Trophoblast cell (in vitro differentiated cells and primary cell): ENCODE results near the gene LIPG.

Source experiments
- DNase-seq, 2 donors: peaks; one replicate each; pipeline ENCODE4 v3.0.0-alpha.2; 2016
- H2AFZ ChIP-seq: 2 replicates; pipeline ENCODE4 v1.6.1; 2013; ENCODE audit warnings: low read length, moderate library complexity, mild to moderate bottlenecking; ENCODE audit not compliant: insufficient read depth, poor library complexity
- H2AK5ac ChIP-seq: 2 replicates; pipeline ENCODE4 v1.6.1; 2013; ENCODE audit warnings: mild to moderate bottlenecking, low read length
- H2BK120ac ChIP-seq: 2 replicates; pipeline ENCODE4 v1.6.1; 2013; ENCODE audit warnings: low read length, mild to moderate bottlenecking, moderate library complexity; ENCODE audit not compliant: insufficient read depth, poor library complexity
- H2BK12ac ChIP-seq: 2 replicates; pipeline ENCODE4 v1.6.1; 2013; ENCODE audit warnings: mild to moderate bottlenecking, low read length, moderate library complexity
- H2BK5ac ChIP-seq: 2 replicates; pipeline ENCODE4 v1.6.1; 2013; ENCODE audit warnings: low read length, low read depth, moderate library complexity, mild to moderate bottlenecking; ENCODE audit not compliant: poor library complexity
- H3K14ac ChIP-seq: 2 replicates; pipeline ENCODE4 v1.6.1; 2013; ENCODE audit warnings: mild to moderate bottlenecking, low read length
- H3K18ac ChIP-seq: 2 replicates; pipeline ENCODE4 v1.6.1; 2013; ENCODE audit warnings: mild to moderate bottlenecking, low read length
- H3K23ac ChIP-seq: 2 replicates; pipeline ENCODE4 v1.6.1; 2013; ENCODE audit warnings: low read length
- H3K27ac ChIP-seq: 2 replicates; pipeline ENCODE4 v1.5.1; 2013; ENCODE audit warnings: low read depth, mild to moderate bottlenecking, inconsistent platforms, low read length, moderate library complexity
- H3K27me3 ChIP-seq: 2 replicates; pipeline ENCODE4 v1.6.1; 2013; ENCODE audit warnings: inconsistent platforms, mild to moderate bottlenecking, low read length, moderate library complexity; ENCODE audit not compliant: insufficient read depth
- H3K36me3 ChIP-seq, 2 experiments: 1 replicate in 1 of 2; 2 replicates in 1 of 2; pipeline ENCODE4 v1.6.1; 2013; ENCODE audit warnings: low read length in 2 of 2, mild to moderate bottlenecking in 2 of 2, moderate library complexity in 1 of 2; ENCODE audit not compliant: insufficient read depth in 2 of 2, control insufficient read depth in 1 of 2
- H3K4ac ChIP-seq: 2 replicates; pipeline ENCODE4 v1.6.1; 2013; ENCODE audit warnings: low read depth, mild to moderate bottlenecking, low read length, moderate library complexity
- H3K4me1 ChIP-seq, 2 experiments: 1 replicate in 1 of 2; 2 replicates in 1 of 2; pipeline ENCODE4 v1.6.1; 2013; ENCODE audit warnings: low read length in 2 of 2, mild to moderate bottlenecking in 2 of 2, moderate library complexity in 1 of 2; ENCODE audit not compliant: insufficient read depth in 2 of 2, control insufficient read depth in 1 of 2
- H3K4me2 ChIP-seq: 2 replicates; pipeline ENCODE4 v1.6.1; 2013; ENCODE audit warnings: inconsistent platforms, mild to moderate bottlenecking, low read length, moderate library complexity
- H3K4me3 ChIP-seq: 2 replicates; pipeline ENCODE4 v1.5.1; 2013; ENCODE audit warnings: mild to moderate bottlenecking, low read depth, low read length, inconsistent platforms
- H3K79me1 ChIP-seq: one replicate; pipeline ENCODE4 v1.6.1; 2013; ENCODE audit warnings: low read length
- H3K79me2 ChIP-seq: 2 replicates; pipeline ENCODE4 v1.6.1; 2013; ENCODE audit warnings: low read length, mild to moderate bottlenecking; ENCODE audit not compliant: control insufficient read depth, insufficient read depth, poor library complexity
- H3K9ac ChIP-seq: 2 replicates; pipeline ENCODE4 v1.6.1; 2013; ENCODE audit warnings: mild to moderate bottlenecking, low read length
- H3K9me3 ChIP-seq: 2 replicates; pipeline ENCODE4 v1.6.1; 2013; ENCODE audit warnings: low read depth, mild to moderate bottlenecking, control low read depth, inconsistent platforms, low read length; ENCODE audit not compliant: insufficient read depth
- H4K12ac ChIP-seq: 2 replicates; pipeline ENCODE4 v1.6.1; 2013; ENCODE audit warnings: low read depth, mild to moderate bottlenecking, low read length, moderate library complexity
- H4K8ac ChIP-seq: 2 replicates; pipeline ENCODE4 v1.6.1; 2013; ENCODE audit warnings: low read depth, mild to moderate bottlenecking, low read length, moderate library complexity
- H4K91ac ChIP-seq: one replicate; pipeline ENCODE4 v1.6.1; 2013; ENCODE audit warnings: low read depth, mild to moderate bottlenecking, low read length, moderate library complexity
- WGBS: extraction: QIAGEN DNeasy Blood & Tissue Kit; methylation state at CpG from one replicate; pipeline ENCODE4 v1.1.7; 2013; ENCODE audit warnings: missing lambda C conversion rate; ENCODE audit not compliant: insufficient read length, insufficient coverage; ENCODE audit errors: extremely low coverage; 5-methylcytosine and 5-hydroxymethylcytosine counted together

The LIPG gene

DNA sequence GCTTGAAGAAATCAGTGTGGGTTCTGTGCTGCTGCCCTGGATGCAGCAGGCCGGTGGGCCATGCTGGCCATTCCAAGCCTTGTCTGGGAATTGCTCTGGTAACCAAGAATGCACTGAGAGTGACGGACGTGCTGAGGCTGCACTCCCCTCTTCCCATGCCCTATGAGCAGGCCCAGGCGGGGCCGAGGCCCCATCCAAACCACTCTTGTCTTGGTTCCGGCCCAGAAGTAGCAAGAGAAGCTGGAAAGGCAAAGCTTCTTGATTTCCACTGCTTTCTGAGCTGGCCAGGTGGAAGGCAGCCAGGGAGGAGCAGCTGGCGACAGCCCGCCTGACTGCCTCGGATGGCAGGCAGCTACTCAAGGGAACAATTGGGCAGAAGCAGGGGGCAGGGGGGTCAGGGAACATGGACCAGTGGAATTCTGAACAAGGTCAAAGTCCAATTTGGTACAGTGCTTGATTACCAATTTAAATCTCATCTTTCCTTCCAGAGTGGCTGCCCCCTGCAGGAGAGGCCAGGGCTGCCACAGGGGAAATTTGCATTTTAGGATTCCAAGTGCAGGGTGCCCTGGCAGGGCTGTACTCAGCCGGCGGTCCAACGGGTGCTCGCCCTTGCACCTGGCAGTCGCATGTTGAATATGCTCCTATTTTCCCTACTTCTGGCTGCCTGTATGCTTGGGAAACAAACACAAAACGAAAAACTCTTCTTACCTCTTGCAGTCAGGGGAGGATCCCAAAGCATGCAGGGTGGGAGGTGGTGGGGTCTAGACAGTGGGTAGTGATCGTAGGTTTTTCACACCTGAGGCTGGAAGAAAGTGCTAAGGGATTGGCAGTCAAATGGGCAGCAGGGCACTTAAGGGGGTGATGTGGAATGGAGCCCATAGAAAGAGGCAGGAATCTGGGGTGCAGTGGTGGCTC is 67.3 kb downstream of the LIPG start:
- H2BK120ac ChIP-seq = no peak overlapping the region
- no CpG with 5 or more reads among the region's 16 CpGs for WGBS

DNA sequence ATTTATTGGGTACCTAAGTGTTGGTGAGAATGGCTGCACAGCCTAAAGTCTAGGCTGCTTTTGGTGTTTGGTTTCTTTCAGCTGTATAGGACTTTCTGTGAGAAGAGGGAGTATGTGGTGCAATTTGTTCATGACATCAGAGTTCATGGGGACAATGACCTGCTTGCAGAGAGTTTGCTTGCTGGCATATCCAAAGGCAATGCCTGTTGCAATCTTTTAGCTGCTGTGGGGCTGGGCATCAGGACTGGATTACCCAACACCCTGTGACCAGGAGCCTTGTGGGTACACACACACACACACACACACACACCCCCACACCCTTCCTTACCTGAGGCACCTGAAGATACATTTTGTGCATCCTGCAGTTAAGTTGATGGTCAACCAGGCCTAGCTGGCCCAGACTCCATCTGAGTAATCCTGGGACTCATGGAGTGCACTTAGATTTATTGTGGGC is 68.4 kb downstream of the LIPG start:
- Histone ChIP-seq H3K4me1 (peaks cover 0 to 1% of the 10 kb centered on the region in 2 experiments), H3K27ac (no peak overlapping the region), H3K79me2 (no peaks in the 10 kb centered on the region), H3K27me3 (no peaks in the 10 kb centered on the region), H4K8ac (no peak overlapping the region), H4K91ac (no peak overlapping the region), H3K4ac (no peak overlapping the region), H2AFZ (no peak overlapping the region), H3K18ac (no peak overlapping the region), H2BK120ac (no peak overlapping the region), H3K9me3 (no peaks in the 10 kb centered on the region), H2BK5ac (no peak overlapping the region), H2AK5ac (no peak overlapping the region), H3K23ac (no peak overlapping the region), H3K4me3 (no peak overlapping the region), H4K12ac (no peak overlapping the region), H3K9ac (no peak overlapping the region), H2BK12ac (no peak overlapping the region), H3K79me1 (no peaks in the 10 kb centered on the region), H3K4me2 (no peak overlapping the region), H3K14ac (no peak overlapping the region), H3K36me3 (no peaks in the 10 kb centered on the region)
- DNase-seq = no peak

More for the DNA sequence above, 67.3 kb downstream of the LIPG start:
- Histone ChIP-seq H3K9me3 (no peaks in the 10 kb centered on the region), H3K27me3 (no peaks in the 10 kb centered on the region), H3K4ac (no peak overlapping the region), H2AK5ac (no peak overlapping the region), H3K9ac (no peak overlapping the region), H3K14ac (no peak overlapping the region), H4K8ac (no peak overlapping the region), H2BK12ac (no peak overlapping the region), H3K18ac (no peak overlapping the region), H3K4me2 (no peak overlapping the region), H3K27ac (no peak overlapping the region), H4K91ac (no peak overlapping the region), H3K4me1 (peaks cover 0 to 1% of the 10 kb centered on the region in 2 experiments), H2BK5ac (no peak overlapping the region), H3K79me2 (no peaks in the 10 kb centered on the region), H3K4me3 (no peak overlapping the region), H2AFZ (no peak overlapping the region), H3K36me3 (no peaks in the 10 kb centered on the region), H3K79me1 (no peaks in the 10 kb centered on the region), H4K12ac (no peak overlapping the region), H3K23ac (no peak overlapping the region)
- no peak for DNase-seq

DNA sequence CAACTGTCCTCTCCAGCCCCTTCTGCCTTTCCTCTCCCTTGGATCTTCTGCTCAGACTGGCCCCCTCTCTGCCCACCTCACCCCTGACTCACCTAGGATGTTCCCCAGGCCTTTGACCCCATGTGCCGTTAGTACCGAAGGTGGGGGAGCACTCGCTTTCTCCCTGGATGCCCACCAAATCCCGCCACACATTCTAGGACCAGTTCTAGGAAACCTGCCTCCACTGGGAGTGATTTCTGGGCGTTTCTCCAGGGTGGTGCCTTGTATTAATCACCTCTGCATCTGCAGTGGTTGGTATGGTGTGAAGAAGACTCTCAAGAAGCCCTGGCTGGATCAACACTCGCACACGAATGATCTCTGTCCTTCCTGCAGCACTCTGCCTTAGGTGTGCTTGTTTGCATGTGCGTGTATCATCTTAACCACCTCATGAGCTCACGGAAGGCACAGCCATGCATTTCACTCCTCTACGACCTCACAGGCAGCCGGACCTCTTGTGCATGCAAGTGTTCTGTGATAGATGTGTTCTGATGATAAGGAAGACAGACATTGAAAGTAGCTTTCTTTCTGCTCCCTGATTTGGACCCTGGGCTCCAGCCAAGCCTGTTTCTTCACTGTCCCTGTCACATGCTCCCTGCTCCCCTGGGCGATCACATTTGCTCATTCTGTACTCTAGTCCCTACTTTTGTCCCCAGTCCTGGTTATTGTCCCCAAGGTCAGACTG is 69.4 kb downstream of the LIPG start:
- H3K79me1 ChIP-seq = no peaks in the 10 kb centered on the region
- no peak overlapping the region for H4K8ac ChIP-seq
- no peak overlapping the region for H3K4me3 ChIP-seq
- H2AK5ac ChIP-seq = no peak overlapping the region
- WGBS = no CpG with 5 or more reads among the region's 12 CpGs
- no peak overlapping the region for H2BK5ac ChIP-seq
- no peak overlapping the region for H3K4me2 ChIP-seq
- no peak overlapping the region for H2BK12ac ChIP-seq
- no peak overlapping the region for H2BK120ac ChIP-seq
- H3K27me3 ChIP-seq = no peaks in the 10 kb centered on the region
- H3K4me1 ChIP-seq = no peaks in the 10 kb centered on the region
- H4K12ac ChIP-seq = no peak overlapping the region
- DNase-seq = no peak
- H3K4ac ChIP-seq = no peak overlapping the region
- no peaks in the 10 kb centered on the region for H3K36me3 ChIP-seq
- no peak overlapping the region for H3K14ac ChIP-seq
- H4K91ac ChIP-seq = no peak overlapping the region
- H3K79me2 ChIP-seq = no peaks in the 10 kb centered on the region
- H3K18ac ChIP-seq = no peak overlapping the region
- H3K23ac ChIP-seq = no peak overlapping the region
- no peak overlapping the region for H2AFZ ChIP-seq
- no peak overlapping the region for H3K27ac ChIP-seq
- no peaks in the 10 kb centered on the region for H3K9me3 ChIP-seq
- no peak overlapping the region for H3K9ac ChIP-seq

DNA sequence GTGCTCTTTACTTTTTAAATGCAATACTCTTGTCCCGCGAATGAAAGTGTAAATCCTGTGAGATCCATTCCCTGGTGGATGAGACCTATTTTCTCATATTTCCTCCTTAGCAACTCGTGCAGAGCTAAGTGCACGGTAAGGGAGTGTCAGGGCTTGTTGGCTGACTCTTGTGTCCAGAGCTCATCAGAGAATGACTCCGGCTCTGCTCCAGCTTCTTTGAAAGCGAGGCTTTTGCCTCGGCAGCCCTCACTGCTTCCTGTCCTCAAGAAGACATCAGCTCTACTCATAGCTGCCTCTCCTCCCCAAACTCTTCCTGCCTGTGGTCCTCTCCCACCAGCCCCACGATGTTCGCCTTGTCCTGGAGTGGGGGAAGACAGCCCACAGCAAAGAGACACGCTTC is 70.7 kb downstream of the LIPG start:
- H3K4ac ChIP-seq = no peak overlapping the region
- H2BK5ac ChIP-seq = no peak overlapping the region
- H3K4me1 ChIP-seq = no peaks in the 10 kb centered on the region
- DNase-seq = no peak
- H2BK120ac ChIP-seq = no peak overlapping the region
- no peak overlapping the region for H4K91ac ChIP-seq
- no peak overlapping the region for H3K18ac ChIP-seq
- H3K36me3 ChIP-seq = no peaks in the 10 kb centered on the region
- no peaks in the 10 kb centered on the region for H3K27me3 ChIP-seq
- no peak overlapping the region for H3K23ac ChIP-seq
- H2BK12ac ChIP-seq = no peak overlapping the region
- H3K14ac ChIP-seq = no peak overlapping the region
- H3K79me1 ChIP-seq = no peaks in the 10 kb centered on the region
- H4K12ac ChIP-seq = no peak overlapping the region
- no peak overlapping the region for H3K4me3 ChIP-seq
- WGBS = no CpG with 5 or more reads among the region's 10 CpGs
- no peak overlapping the region for H3K27ac ChIP-seq
- no peak overlapping the region for H3K4me2 ChIP-seq
- no peaks in the 10 kb centered on the region for H3K79me2 ChIP-seq
- H2AK5ac ChIP-seq = no peak overlapping the region
- H3K9me3 ChIP-seq = peaks cover 2% of the 10 kb centered on the region
- no peak overlapping the region for H3K9ac ChIP-seq
- H4K8ac ChIP-seq = no peak overlapping the region
- H2AFZ ChIP-seq = no peak overlapping the region
